Peyer's patch (tissue), 4 donors: Measurements from ENCODE around the gene NBDY.

Experiments used
- POLR2A ChIP-seq, 2 donors: fragments of 450-650 bp; IDR thresholded peaks; one replicate each; pipeline ENCODE4 v1.5.1; 2017; ENCODE audit warnings: antibody characterized with exemption in 2 of 2, mild to moderate bottlenecking in 2 of 2, moderate library complexity in 2 of 2
- TF ChIP-seq, protein P1 (sequence below), 6 experiments: fragments of 450-650 bp in 4 of 6; fragments of 200-600 bp in 2 of 6; sonication (generic) in 1 of 6; IDR thresholded peaks; one replicate each; pipeline ENCODE4 v1.5.1; 2017 to 2019; ENCODE audit warnings: antibody characterized with exemption in 6 of 6, mild to moderate bottlenecking in 3 of 6, moderate library complexity in 1 of 6

DNA sequence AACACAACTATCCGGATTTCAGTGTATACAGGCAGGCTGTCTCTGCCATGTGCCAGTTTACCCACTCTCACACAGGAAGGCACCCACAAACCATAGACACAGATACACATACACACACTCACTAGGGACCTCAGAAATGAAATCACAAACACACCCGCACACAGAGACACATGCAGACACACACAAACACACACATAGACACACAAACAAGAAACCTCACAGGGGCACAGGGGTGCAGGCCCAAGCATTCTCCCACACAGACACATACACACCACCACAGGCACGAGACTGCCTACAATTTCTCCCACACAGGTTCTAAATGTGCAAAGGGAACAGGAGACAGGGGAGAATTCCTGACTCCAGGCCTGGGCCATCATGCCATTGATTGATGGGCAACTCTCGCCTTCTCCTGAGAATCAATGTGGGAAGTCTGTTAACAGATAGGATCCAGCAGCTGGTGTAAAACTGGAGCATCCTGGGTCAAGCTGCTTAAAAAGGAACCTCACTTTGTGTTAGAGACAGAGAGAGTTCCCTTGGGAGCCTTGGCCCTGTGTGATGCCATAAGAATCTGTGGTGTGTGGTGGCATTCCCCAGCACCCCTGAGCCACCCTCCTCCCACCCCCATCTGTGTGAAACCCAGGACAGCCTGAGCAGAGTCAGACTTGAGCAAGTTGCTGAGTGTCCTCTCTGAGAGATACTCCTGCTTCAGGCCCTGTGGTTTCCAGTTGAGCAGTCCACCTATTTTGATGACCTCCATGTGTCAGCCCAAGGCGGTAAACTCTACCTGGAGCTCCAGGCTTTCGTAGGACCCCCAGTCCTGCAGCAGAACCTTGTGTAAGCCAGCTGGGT, 33.9 kb downstream of the NBDY start:
- TF ChIP-seq, protein P1, sequence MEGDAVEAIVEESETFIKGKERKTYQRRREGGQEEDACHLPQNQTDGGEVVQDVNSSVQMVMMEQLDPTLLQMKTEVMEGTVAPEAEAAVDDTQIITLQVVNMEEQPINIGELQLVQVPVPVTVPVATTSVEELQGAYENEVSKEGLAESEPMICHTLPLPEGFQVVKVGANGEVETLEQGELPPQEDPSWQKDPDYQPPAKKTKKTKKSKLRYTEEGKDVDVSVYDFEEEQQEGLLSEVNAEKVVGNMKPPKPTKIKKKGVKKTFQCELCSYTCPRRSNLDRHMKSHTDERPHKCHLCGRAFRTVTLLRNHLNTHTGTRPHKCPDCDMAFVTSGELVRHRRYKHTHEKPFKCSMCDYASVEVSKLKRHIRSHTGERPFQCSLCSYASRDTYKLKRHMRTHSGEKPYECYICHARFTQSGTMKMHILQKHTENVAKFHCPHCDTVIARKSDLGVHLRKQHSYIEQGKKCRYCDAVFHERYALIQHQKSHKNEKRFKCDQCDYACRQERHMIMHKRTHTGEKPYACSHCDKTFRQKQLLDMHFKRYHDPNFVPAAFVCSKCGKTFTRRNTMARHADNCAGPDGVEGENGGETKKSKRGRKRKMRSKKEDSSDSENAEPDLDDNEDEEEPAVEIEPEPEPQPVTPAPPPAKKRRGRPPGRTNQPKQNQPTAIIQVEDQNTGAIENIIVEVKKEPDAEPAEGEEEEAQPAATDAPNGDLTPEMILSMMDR (IDR thresholded peaks at IDR 0.05), result no peak
- no peak for TF ChIP-seq POLR2A (IDR thresholded peaks at IDR 0.05)
